OCI-LY3 (cell line): ENCODE data around the gene REM1.

Experiments used
- CTCF ChIP-seq: fragments of 200-600, 300-600 bp; sonication (generic); IDR thresholded peaks from 2 replicates; pipeline ENCODE4 v1.5.1; 2014; ENCODE audit warnings: antibody characterized with exemption, low read length, low read depth
- EZH2phosphoT487 ChIP-seq: fragments of 200-600 bp; shearing (Covaris generic); IDR thresholded peaks from 2 replicates; pipeline ENCODE4 v1.6.1; 2018; ENCODE audit warnings: antibody characterized with exemption, mixed run types, low read depth

GRCh38 chr20:31490752-31491151, 15.7 kb downstream of the REM1 start:
- no peak for TF ChIP-seq CTCF
- no peak for TF ChIP-seq EZH2phosphoT487
